GM18520 (cell line): ENCODE results near the gene MAN1B1.

Experiments
- ATAC-seq: cut with Tn5 transposase; IDR thresholded peaks from one replicate; pipeline ENCODE4 v1.9.1; 2021; ENCODE audit not compliant: unreplicated experiment

Gene MAN1B1

DNA sequence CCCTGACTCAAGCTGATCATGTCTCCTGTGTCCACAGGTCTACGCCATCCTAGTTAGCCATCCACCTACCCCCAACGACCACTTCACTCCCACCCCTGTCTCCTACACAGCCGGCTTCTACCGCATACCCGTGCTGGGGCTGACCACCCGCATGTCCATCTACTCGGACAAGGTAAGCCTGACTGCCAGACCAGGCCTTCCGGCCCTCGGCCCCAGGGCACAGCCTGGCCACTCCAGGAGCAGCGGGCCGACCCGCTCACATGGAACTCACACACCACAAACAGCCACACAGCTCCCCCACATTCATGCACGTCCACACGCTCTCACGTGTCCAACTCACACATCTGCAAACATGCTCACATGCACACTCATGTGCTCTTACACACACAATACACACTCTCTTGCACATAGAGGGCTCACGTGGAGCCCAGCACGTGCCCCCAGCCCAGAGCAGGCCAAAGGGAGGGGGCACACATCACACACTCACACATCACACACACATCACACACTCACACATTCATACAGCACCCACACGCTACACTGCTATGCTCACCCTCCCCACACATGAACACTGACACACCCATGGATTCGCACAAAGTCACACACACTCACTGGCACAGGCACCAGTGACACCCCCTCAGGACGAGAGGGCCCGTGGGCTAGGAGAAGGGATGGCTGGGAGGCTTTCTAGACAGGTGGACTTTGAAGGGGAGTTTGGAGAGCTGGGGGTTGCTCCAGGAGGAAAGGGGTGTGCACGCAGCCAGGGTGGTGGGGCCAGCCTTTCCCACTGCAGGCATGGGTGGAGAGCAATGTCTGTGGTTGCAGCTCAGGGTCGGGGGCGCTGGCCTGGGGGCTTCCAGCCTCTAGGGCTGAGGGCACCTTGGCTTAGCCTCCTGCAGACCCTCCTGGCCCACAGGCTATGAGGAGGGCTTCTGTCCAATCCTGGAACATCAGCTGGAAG is 55.5 kb downstream of the MAN1B1 start:
- no peak for ATAC-seq

DNA sequence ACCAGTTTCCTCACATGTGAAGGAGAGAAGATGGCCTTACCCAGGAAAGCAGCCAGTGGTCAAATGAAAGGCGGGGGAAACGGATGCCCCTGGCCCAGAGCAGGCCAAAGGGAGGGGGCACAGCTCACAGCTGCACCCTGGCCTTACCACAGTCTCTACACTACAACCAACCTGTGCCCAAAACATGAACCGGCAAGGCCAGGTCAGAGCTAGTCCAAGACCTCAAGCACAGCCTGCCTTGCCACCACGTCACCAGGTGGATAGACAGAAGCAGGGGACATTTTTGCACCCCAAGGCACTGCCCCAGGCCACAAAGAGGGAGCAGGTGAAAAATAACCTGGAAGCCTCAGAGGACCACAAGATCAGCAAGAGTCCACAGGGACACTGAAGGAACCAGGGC is 56.7 kb downstream of the MAN1B1 start:
- ATAC-seq = no peak

DNA sequence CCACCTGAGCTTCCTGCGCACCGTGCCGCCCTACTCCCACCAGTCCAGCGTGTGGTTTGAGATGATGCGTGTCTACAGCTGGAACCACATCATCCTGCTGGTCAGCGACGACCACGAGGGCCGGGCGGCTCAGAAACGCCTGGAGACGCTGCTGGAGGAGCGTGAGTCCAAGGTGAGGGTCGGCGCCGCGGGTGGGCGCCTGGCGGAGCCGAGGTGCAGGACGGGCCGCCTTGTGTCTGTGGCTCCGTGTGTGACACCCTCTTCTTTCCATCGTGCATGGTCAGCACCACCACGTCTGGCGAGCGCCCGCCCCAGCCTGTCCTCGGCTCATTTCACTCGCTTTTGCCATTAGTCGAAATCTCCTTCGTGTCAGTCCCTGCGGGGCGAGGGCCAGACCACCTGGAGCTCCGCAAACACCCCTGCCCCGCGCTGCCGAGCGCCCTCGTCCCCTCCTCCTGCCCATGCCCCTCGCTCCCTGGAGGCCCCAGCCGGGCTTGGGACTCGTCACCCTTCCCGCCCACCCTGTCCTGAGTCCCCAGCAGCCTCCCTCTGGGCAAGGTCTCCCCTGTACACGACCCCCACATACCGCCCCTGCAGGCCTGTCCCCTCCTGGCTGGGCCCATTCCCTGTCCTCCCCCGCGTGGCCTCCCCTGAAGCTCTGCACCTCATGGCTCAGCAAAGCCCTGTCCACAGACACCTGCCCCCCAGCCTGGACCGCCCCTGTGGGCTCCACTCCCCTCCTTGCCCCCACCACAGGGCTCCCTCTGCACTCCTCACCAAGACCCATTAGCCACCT is 59.1 kb downstream of the MAN1B1 start:
- no peak for ATAC-seq

DNA sequence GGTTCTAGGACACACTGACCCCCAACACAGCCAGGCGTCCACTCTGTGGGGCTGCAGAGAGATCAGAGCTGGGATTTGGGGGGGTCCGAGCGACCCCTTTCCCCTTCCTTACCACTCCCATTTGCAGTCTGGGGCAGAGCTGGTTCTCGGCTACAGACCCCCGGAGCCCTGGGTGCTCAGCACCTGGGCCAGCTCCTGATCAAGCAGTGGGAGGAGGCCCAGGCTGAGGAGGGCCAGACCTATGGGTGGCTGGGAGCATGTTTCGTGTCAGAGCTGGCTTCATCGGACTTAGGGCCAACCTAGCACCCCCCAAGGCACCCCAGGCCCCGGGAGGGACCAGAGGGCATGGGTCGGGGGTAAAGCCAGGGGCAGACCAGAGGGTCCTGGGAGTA is 59.7 kb downstream of the MAN1B1 start:
- ATAC-seq = no peak

DNA sequence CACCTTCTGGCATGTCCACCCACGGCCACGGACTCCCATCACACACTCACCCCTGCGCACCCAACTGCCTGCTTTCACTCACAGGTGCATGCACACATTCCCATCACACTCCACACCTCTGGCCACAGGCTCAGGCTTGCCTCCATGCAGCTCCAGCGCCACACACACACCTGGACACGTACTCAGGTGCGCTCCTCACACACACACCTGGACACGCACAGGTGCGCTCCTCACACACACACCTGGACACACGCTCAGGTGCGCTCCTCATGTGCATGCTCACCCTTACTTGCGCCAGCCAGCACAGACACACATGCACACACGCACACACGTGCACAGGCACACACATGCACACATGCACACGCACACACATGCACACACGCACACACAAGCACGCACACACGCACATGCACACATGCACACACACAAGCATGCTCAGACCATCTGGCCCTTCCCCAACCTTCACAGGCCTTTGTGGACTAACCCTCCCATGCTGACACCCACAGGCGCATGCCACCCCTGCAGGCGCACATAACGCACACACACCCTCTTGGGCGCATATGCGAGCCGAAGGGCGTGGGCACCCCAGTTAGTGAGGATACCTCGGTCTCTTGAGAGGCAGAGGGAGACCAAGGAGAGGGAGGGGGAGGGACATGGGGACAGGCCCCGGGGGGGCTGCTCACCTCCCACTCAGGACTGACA is 60.5 kb downstream of the MAN1B1 start:
- no peak for ATAC-seq

DNA sequence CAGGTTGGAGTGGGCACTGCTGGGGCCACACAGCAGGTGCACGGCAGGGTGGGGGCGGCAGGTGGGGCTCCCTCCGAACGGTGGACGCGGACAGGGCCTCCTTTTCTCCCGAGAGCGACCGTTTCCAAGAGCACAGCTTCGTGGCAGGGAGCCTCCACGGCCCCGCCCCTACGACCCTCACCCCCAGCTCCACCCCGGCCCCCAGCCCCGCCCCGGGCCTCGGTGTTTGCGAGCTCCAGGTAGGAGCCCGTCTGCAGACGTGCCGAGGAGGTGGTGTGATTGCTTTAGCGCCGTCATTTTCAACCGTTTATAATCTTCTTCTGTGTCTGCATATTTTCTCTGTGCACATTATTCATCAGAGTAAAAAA is 61.0 kb downstream of the MAN1B1 start:
- no peak for ATAC-seq

DNA sequence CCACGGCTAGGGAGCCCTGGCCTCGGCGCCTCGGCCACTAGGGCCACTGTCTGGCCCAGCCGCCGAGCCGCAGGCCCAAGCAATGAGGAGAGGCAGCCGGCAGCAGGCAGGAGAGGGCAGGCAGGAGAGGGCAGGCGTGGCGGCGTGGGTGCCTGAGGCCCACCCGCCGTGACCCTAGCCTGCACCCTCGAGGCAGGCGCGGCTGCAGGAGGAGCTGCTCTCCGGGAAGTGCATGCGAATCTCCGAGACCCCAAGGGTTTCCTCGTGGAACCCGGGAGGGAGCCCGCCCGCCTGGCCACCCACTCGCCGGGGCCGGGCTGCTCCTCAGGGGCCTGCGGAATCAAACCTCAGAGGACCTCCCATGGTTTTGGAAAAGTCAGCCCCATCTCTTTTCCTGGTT is 61.5 kb downstream of the MAN1B1 start:
- no peak for ATAC-seq

DNA sequence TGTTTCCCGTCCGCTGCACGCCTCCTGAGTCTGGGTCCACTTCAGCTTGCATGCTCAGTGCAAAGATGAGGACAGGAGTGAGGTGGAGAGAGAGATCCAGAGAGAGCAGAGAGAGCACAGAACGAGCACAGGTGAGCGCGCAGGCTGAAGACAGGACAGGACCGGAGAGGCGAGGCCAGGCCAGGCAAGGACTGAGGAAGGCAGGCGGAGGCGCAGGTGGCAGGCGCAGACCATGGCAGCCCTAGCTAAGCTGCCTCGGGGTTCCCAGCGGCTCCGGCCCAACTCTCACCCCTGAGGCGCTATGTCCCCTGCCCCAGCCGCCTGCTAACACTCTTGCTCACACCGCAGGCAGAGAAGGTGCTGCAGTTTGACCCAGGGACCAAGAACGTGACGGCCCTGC is 61.9 kb downstream of the MAN1B1 start:
- no peak for ATAC-seq

DNA sequence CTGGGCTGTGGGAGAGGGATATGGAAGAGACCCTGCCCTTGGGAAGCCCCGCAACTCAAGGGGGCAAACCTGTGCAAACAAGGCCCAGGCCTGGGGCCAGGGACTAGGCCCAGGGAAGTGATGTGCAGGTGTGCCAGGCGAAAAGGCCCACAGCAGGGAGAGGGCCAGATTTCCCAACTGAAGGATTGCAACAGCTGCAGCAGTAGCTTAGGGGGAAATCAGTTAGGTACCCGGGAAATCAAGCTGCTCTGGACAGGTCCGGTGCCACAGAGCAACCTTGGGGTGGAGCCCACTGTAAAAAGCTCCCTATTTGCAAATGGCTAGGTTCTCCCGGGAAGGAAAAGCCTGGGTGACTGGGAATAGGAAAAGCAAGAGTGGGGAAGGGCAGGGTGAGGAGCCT is 62.6 kb downstream of the MAN1B1 start:
- ATAC-seq = no peak

DNA sequence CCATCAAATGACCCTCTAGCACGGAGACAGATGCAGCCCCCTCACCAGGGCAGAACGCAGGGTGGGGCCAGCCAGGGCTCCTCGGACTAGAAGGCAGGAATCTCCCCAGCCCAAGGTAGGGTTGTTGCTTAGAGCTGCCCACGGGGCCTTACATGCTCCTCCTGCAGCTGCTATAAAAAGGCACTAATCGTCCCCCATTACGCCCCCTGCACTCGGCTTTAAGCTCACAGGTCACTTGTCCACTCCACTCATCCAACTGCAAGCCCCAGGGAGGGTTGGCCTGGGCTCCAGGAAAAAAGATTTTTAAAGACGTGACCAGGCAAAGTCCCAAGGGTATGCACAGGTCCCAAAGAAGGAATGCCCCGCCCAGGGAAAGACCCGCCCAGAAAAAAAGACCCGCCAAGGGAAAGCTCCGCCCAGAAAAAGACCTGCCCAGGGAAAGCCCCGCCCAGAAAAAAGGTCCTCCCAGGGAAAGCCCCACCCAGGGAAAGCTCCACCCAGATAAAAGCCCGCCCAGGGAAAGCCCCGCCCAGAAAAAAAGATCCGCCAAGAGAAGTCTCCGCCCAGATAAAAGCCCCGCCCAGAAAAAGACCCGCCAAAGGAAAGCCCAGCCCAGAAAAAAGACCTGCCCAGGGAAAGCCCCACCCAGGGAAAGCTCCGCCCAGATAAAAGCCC is 63.3 kb downstream of the MAN1B1 start:
- ATAC-seq = no peak

DNA sequence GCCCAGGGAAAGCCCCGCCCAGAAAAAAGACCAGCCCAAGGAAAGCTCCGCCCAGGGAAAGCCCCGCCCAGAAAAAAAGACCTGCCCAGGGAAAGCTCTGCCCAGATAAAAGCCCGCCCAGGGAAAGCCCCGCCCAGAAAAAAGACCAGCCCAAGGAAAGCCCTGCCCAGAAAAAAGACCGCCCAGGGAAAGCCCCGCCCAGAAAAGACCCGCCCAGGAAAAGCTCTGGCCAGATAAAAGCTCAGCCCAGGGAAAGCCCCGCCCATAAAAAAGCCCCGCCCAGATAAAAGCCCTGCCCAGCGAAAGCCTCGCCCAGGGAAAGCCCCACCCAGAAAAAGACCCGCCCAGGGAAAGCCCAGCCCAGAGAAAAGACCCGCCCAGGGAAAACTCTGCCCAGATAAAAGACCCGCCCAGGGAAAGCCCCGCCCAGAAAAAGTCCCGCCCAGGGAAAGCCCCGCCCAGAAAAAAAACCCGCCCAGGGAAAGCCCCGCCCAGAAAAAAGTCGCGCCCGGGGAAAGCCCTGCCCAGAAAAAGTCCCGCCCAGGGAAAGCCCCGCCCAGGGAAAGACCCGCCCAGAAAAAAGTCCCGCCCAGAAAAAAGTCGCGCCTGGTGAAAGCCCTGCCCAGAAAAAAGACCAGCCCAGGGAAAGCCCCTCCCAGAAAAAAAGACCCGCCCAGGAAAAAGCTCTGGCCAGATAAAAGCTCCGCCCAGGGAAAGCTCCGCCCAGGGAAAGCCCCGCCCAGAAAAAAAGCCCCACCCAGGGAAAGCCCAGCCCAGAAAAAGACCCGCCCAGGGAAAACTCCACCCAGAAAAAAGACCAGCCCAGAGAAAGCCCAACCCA is 64.1 kb downstream of the MAN1B1 start:
- ATAC-seq = no peak

DNA sequence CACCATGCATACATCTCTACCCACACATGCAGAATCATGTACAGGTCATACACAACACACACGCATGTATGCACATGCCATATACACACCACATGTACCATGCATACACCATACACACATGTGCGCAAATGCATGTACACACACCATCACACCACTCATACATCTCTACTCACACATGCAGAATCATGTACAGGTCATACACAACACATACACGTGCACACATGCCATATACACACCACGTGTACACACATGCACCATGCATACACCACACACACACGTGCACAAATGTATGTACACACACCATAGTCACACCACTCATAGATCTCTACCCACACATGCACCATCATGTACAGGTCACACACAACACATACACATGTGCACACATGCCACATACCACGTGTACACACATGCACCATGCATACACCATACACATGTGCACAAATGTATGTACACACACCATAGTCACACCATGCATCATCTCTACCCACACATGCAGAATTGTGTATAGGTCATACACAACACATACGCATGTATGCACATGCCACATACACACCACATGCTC is 66.1 kb downstream of the MAN1B1 start:
- no peak for ATAC-seq

DNA sequence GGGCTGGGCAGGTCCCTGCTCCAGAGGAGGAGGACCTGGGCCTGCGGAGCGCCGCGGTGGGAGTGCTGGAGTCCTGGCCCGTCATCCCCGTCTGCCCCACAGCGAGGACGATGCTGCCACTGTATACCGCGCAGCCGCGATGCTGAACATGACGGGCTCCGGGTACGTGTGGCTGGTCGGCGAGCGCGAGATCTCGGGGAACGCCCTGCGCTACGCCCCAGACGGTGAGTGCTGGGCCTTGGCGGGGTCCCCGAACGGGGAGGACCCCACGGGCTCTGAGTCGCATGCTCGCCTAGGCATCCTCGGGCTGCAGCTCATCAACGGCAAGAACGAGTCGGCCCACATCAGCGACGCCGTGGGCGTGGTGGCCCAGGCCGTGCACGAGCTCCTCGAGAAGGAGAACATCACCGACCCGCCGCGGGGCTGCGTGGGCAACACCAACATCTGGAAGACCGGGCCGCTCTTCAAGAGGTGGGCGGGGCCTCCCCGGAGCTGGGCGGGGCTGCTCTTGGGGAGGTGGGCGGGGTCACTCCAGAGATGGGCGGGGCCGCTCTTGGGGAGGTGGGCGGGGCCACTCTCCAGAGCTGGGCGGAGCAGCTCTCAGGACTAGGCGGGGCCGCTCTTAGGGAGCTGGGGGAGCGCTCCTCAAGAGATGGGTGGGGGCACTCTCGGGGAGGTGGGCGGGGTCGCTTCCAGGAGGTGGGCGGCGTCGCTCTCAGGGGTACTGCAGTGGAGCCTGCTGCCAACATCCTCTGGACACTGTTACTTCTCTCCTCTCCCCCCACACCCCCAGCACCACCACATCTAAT is 70.0 kb downstream of the MAN1B1 start:
- no peak for ATAC-seq

DNA sequence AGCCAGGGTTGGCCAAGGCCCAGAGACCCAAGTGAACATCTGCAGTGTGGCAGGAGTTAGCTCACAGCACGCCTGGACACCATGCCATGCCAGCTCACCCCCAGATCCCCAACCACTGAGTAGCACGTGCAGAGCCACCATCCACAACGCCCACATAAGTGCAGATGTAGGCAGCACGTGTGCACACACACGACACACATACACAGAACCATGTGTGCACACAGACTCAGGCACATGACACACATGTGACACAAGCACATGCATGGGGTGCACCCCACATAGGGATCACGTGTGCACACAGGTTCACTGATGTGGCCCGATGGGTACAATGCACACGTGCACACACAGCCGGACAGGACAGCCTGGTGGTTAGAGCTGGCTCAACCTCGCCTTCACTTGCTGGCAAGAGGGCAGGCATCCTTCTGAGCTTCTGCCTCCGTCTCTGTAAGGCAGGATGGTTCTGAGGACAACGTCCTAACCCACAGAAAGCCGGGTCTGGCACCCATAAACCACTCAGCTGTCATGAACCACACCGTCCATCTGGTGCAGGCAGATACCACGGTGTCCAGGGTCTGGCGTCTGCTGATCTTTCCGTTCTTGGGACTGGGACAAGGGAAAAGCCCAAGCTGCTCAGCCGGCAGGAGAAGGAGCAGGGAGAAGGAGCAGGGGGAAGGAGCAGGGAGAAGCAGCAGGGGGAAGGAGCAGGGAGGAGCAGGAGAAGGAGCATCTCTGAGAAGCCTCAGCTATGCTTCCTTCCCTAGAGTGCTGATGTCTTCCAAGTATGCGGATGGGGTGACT is 71.0 kb downstream of the MAN1B1 start:
- no peak for ATAC-seq

DNA sequence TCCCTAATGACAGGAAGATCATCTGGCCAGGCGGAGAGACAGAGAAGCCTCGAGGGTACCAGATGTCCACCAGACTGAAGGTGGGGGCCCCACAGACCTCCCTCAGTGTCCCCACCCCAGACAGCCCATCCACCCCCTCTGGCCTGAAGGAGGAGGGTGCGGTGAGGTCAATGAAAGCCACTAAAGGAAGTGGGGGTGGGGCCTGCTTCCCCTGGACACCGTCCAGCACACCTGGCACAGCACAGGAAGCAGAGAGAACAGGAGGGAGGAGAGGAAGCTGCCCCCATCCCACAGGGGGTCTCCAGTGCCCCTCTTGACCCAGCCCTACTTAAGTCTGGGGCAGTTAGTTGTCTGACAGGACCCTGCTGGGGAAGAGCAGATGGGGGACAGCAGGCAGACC is 71.8 kb downstream of the MAN1B1 start:
- ATAC-seq = no peak
